ENCODE measurements around the gene TUBG2. TPM values are rescaled to one million over a fixed set of nuclear protein-coding genes. Genes with fewer than 3 reads are reported as not detected.
A peak's percentile ranks its signal among the peaks of the same experiment; 100 is the strongest.

Gene TUBG2
- total and polyA plus RNA-seq, 2 of the 8 experiments (the other 6 are each of a cell fraction or from before 2014, with no cell fraction given): 14.8 to 16.6 TPM

DNA sequence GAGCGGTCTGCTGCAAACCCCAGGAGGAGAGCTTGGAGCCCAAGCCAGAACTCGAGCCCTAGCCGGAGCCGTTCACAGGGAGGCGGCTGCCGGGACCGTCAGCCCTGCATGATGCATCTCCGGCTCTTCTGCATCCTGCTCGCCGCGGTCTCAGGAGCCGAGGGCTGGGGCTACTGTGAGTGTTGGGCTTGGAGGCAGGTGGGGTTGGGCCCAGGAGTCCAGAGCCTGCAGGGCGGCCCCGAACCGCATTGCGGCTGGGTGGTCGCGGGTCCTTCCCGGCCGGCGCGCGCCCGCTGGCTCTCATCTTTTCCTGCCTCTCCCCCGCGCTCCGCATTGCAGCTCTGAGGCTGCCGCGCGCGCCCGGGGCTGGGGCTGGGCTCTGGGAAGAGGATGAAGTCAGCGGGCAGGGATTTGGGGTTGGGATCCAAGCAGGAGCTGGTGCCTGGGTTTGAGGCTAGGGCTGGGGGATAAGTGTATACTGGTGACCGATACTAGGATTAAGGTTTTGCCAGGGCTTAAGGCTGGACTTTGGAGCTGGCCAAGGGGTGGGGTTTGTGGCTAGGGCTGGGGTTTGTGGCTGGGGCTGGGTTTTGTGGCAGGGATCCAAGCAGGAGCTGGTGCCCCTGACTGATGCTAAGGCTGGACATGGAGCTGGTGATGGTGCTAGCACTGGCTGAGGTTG, 23.8 kb downstream of the TUBG2 start:
- no peak overlapping the region; the same call in 1 of the 2 replicates for H4K8ac ChIP-seq (ENCODE audit: extremely low read depth, insufficient read depth, low read length)
- no peaks in the 10 kb centered on the region for H3K79me2 ChIP-seq (ENCODE audit: control insufficient read depth in 1 of 2, insufficient read depth in 2 of 2, low read length in 2 of 2)
- H3K4me3 ChIP-seq (ENCODE audit: extremely low read depth in 1 of 4, insufficient read depth in 2 of 4, low read depth in 3 of 4, low read length in 4 of 4): peak overlapping the region; percentile 55 to 71 (median 59)
- H4K20me1 ChIP-seq (replicated peaks in 1 of 2; ENCODE audit: control insufficient read depth in 1 of 2, insufficient read depth in 2 of 2, low read length in 2 of 2): peaks cover 0 to 5% of the 10 kb centered on the region in 2 experiments
- no peaks in the 10 kb centered on the region for H3K79me1 ChIP-seq (ENCODE audit: low read depth, low read length)
- H3K18ac ChIP-seq (ENCODE audit: extremely low read depth, low read length): peak overlapping the region; percentile 60
- peaks cover 0 to 4% (median 0%) of the 10 kb centered on the region in 4 experiments; a peak in 2 of 8 replicates for H3K36me3 ChIP-seq (ENCODE audit: control insufficient read depth in 2 of 4, insufficient read depth in 4 of 4, low read length in 3 of 4)
- no peak for FAIRE-seq
- peak in 1 of 2 experiments; percentile 77 for DNase-seq (ENCODE audit: low read depth in 1 of 2, low spot score in 2 of 2)
- no peak overlapping the region for H2BK20ac ChIP-seq (ENCODE audit: low read length)
- H3K23me2 ChIP-seq (ENCODE audit: low read depth, low read length): peaks cover 26% of the 10 kb centered on the region
- H4K91ac ChIP-seq (replicated peaks; ENCODE audit: insufficient read length, low read length): peak overlapping the region; percentile 54
- no peaks in the 10 kb centered on the region for H3K9me3 ChIP-seq (ENCODE audit: insufficient read depth in 2 of 2, low read depth in 1 of 2, low read length in 1 of 2)
- no peak overlapping the region for H3K27ac ChIP-seq (ENCODE audit: low read depth, low read length)
- peak overlapping the region; percentile 60; the same call in 1 of the 2 replicates for H2BK12ac ChIP-seq (ENCODE audit: low read depth, low read length)
- H3K23ac ChIP-seq (ENCODE audit: insufficient read length): no peak overlapping the region
- POLR2A ChIA-PET (ENCODE audit: partially characterized antibody): interaction anchor here (0.8 to 2.4 kb wide), 15 partner anchors 9 to 147 kb away, joined by 3 to 16 read pairs (median 4); partner anchors contain the start of genes NAGLU, RETREG3, TUBG1 and VPS25
- H3K4me1 ChIP-seq (replicated peaks in 1 of 4; ENCODE audit: control insufficient read depth in 3 of 4, insufficient read depth in 4 of 4, low read length in 3 of 4): peaks cover 0 to 24% (median 24%) of the 10 kb centered on the region in 4 experiments; a peak in 6 of 7 replicates
- no peak overlapping the region for H2BK15ac ChIP-seq (ENCODE audit: low read length)
- H2AFZ ChIP-seq (ENCODE audit: low read length): 0 out of 2 replicates have a peak overlapping the region, but pooled peaks have one; percentile 16
- peak overlapping the region in 3 of 4 experiments; percentile 33 to 38 (median 34); a peak in 4 of 7 replicates for H3K9ac ChIP-seq (replicated peaks in 1 of 4; ENCODE audit: extremely low read depth in 1 of 4, low read depth in 3 of 4, low read length in 3 of 4)
- peaks cover 0 to 29% (median 22%) of the 10 kb centered on the region in 4 experiments; a peak in 5 of 7 replicates for H3K27me3 ChIP-seq (replicated peaks in 1 of 4; ENCODE audit: control insufficient read depth in 3 of 4, extremely low read depth in 1 of 4, insufficient read depth in 3 of 4, low read length in 3 of 4)
- H3K4ac ChIP-seq (replicated peaks; ENCODE audit: insufficient read length, low read depth, low read length): peak overlapping the region; percentile 32
- no peak overlapping the region for H3K56ac ChIP-seq (replicated peaks; ENCODE audit: insufficient read length, low read depth, low read length)
- H3K14ac ChIP-seq (ENCODE audit: insufficient read length): no peak overlapping the region
- CTCF ChIA-PET (ENCODE audit: partially characterized antibody): interaction anchor here (0.6 to 3.4 kb wide), 18 partner anchors 9 to 964 kb away, joined by 3 to 22 read pairs (median 4); partner anchors contain the start of genes PSMC3IP and TUBG2
- no peak overlapping the region for H2BK120ac ChIP-seq (replicated peaks; ENCODE audit: low read depth, low read length)
- 3% methylated on average over 24 of the region's 34 CpGs; no CpG with 5 or more reads in 1 of the 2 experiments for WGBS, 2 experiments (ENCODE audit: extremely low coverage in 1 of 2, insufficient coverage in 1 of 2, insufficient read length in 1 of 2, insufficient replicate concordance in 2 of 2, low coverage in 1 of 2, low lambda C conversion rate in 2 of 2, missing lambda C conversion rate in 1 of 2)
- H2BK5ac ChIP-seq (ENCODE audit: low read depth, low read length): no peak overlapping the region
- H2AK5ac ChIP-seq (ENCODE audit: low read depth, low read length): no peak overlapping the region
- peak overlapping the region; percentile 86 for H3K4me2 ChIP-seq (ENCODE audit: insufficient read depth in 1 of 2, low read depth in 2 of 2, low read length in 2 of 2)
- no peak overlapping the region for H4K5ac ChIP-seq (ENCODE audit: insufficient read length, low read depth, low read length)
- TF ChIP-seq JUND (IDR thresholded peaks at IDR 0.05; ENCODE audit: low read length) (no peak), EZH2 (IDR thresholded peaks at IDR 0.05; ENCODE audit: low read depth, low read length, severe bottlenecking) (peak; percentile 35), CBX8 (IDR thresholded peaks at IDR 0.05; ENCODE audit: borderline replicate concordance, low read depth, low read length) (no peak), SP4 (IDR thresholded peaks at IDR 0.05; ENCODE audit: low read length) (no peak), TAF7 (optimal IDR thresholded peaks at IDR 0.05; ENCODE audit: borderline replicate concordance, low read depth, low read length) (no peak), RBBP5 (IDR thresholded peaks at IDR 0.05; ENCODE audit: borderline replicate concordance, low read depth, low read length) (0 out of 2 replicates have a peak, but pooled peaks have one; percentile 33), TCF12 (IDR thresholded peaks at IDR 0.05; ENCODE audit: low read depth, low read length) (no peak), JUN (IDR thresholded peaks at IDR 0.05; ENCODE audit: low read depth, low read length) (no peak), KDM5A (IDR thresholded peaks at IDR 0.05; ENCODE audit: low read length) (no peak), HDAC6 (IDR thresholded peaks at IDR 0.05; ENCODE audit: low read depth, low read length) (no peak), SUZ12 (IDR thresholded peaks at IDR 0.05; ENCODE audit: low read length) (peak; percentile 42; the same call in 1 of the 2 replicates)
